BLaER1 treated with 17β-estradiol and CSF1 and Interleukin-3, amounts not matched to agents 10 nM and 100 nM (cell line): Measurements from ENCODE around the gene GNAQ.

Experiments used
- H3K27ac ChIP-seq, 11 experiments: shearing (Covaris generic); formaldehyde crosslinking; 2 replicates each; pipeline ENCODE4 v1.8.1; 2022
- H3K27me3 ChIP-seq, 11 experiments: shearing (Covaris generic); formaldehyde crosslinking; 2 replicates each; pipeline ENCODE4 v1.8.1; 2022
- H3K36me3 ChIP-seq, 11 experiments: shearing (Covaris generic); formaldehyde crosslinking; 2 replicates each; pipeline ENCODE4 v1.8.1; 2022
- H3K4me1 ChIP-seq, 10 experiments: shearing (Covaris generic); formaldehyde crosslinking; 2 replicates each; pipeline ENCODE4 v1.8.1; 2022
- H3K4me2 ChIP-seq, 11 experiments: shearing (Covaris generic); formaldehyde crosslinking; 2 replicates each; pipeline ENCODE4 v1.8.1; 2022
- H3K4me3 ChIP-seq, 10 experiments: shearing (Covaris generic); formaldehyde crosslinking; 2 replicates each; pipeline ENCODE4 v1.8.1; 2022
- H3K9ac ChIP-seq, 11 experiments: shearing (Covaris generic); formaldehyde crosslinking; 2 replicates each; pipeline ENCODE4 v1.8.1; 2022
- H3K9me3 ChIP-seq, 11 experiments: shearing (Covaris generic); formaldehyde crosslinking; replicated peaks in 1 of 11; 2 replicates each; pipeline ENCODE4 v1.8.1; 2022
- H4K20me1 ChIP-seq, 11 experiments: shearing (Covaris generic); formaldehyde crosslinking; 2 replicates each; pipeline ENCODE4 v1.8.1; 2022
- Cebpa-rat ChIP-seq, 11 experiments: shearing (Covaris generic); IDR thresholded peaks; 2 replicates each; pipeline ENCODE4 v1.8.1; 2022

GNAQ gene

DNA sequence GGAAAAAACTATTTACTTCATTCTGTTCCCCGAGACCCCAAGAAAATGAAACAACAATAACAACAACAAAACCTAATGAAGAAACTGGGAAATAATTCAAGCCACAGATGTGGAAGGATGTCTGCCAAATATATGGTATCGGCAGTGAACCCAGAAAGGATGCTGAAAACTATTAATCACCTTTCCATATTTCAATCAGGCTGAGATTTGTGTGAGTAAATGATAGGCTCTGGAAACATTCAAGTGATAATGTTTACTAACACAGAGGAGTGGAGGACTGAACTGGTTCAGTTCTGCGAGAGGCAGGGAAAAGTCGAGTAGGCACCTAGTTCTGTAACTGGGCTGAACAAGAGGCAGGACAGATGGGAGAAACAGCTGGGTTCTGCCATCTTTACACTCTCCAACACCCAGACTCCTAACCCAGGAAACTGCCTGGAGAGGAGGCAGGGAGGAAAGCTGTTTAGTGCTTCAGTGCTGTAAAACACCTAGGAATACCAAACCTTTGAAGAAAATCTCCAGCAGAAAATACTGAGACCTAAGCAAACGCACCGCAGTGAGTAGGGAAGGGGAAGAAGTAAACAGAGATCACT lies 286.7 kb downstream of the GNAQ start:
- H3K4me1 ChIP-seq = no peaks in the 10 kb centered on the region
- no peak overlapping the region for H3K27ac ChIP-seq

DNA sequence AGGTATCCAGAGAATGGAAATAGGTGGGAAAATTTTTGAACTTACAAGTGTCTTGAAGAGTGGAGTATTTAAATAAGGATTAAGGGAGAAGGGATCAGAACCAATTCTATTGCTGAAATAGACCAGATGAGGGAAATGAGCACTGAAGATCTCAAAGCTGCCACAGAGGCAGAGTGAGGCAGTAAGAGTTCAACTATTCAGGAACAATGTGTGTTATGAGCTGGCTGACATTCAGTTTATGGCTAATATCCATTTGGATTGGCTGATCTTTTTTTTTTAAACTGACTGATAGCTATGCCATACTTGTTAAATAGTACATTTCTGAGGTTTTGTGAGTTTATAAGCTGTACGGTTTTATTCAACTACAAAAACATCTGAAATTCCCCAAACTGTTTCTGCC lies 288.2 kb downstream of the GNAQ start:
- no peaks in the 10 kb centered on the region for H3K4me1 ChIP-seq

More for the DNA sequence above, 286.7 kb downstream of the GNAQ start:
- H3K36me3 ChIP-seq = peaks cover 0 to 68% (median 0%) of the 10 kb centered on the region in 11 experiments; a peak in 7 of 22 replicates
- H3K9ac ChIP-seq = no peak overlapping the region
- no peak overlapping the region for H3K4me2 ChIP-seq
- peaks cover 0 to 91% (median 0%) of the 10 kb centered on the region in 11 experiments; a peak in 7 of 22 replicates for H4K20me1 ChIP-seq
- H3K4me3 ChIP-seq = no peak overlapping the region
- H3K27me3 ChIP-seq = no peaks in the 10 kb centered on the region
- no peaks in the 10 kb centered on the region for H3K9me3 ChIP-seq
- no peak for TF ChIP-seq Cebpa-rat (IDR thresholded peaks at IDR 0.05)

DNA sequence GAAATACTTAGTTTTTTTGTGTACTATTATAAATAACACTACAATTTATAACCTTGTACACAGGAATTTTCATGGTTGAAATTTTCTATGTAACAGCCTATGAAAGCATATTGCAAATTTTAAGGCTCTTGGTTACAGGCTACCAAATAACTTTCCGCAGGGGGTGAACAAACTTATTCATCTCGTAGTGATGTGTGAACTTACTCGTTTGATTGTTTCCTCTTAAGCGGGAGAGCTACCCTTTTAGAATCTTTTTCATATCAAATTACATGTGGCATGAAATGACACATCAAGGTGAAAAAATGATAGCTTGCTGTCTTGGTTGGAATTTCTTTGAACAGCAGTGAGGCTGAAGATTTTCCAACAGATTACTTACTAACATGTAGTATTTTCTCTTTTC lies 292.7 kb downstream of the GNAQ start:
- Histone ChIP-seq H3K36me3 (peaks cover 0 to 75% (median 0%) of the 10 kb centered on the region in 11 experiments; a peak in 6 of 22 replicates), H3K4me2 (no peak overlapping the region), H3K9ac (no peak overlapping the region), H3K4me3 (no peak overlapping the region), H3K27ac (no peak overlapping the region), H3K9me3 (no peaks in the 10 kb centered on the region), H3K27me3 (no peaks in the 10 kb centered on the region), H3K4me1 (no peaks in the 10 kb centered on the region), H4K20me1 (peaks cover 0 to 90% (median 0%) of the 10 kb centered on the region in 11 experiments; a peak in 6 of 22 replicates)
- no peak for TF ChIP-seq Cebpa-rat (IDR thresholded peaks at IDR 0.05)

More for the DNA sequence above, 288.2 kb downstream of the GNAQ start:
- H3K9ac ChIP-seq = no peak overlapping the region
- H3K4me2 ChIP-seq = no peak overlapping the region
- H3K9me3 ChIP-seq = no peaks in the 10 kb centered on the region
- H3K27ac ChIP-seq = no peak overlapping the region
- H3K36me3 ChIP-seq = peaks cover 0 to 59% (median 0%) of the 10 kb centered on the region in 11 experiments; a peak in 4 of 22 replicates
- no peaks in the 10 kb centered on the region for H3K27me3 ChIP-seq
- TF ChIP-seq Cebpa-rat (IDR thresholded peaks at IDR 0.05) = no peak
- H3K4me3 ChIP-seq = no peak overlapping the region
- H4K20me1 ChIP-seq = peaks cover 0 to 87% (median 0%) of the 10 kb centered on the region in 11 experiments; a peak in 7 of 22 replicates

DNA sequence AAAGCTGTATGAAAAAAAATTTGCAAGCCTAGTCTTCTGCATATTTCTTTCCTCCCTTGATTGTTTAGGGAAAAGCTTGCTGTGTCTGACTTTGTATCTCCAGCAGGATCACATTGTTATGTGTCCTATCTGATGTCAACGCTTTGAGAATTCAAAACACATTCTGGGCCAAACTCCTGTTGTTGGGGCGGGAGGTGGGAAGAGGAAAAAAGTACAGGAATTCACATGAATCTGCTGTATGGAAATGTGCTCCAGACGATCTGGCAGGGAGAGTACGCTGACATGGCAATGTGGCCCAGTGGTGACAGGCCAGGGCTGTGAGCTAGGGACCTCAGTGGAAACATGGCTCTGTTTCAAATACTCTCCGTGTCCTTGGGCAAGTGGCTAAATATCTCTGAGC lies 296.1 kb downstream of the GNAQ start:
- Histone ChIP-seq H3K27me3 (no peaks in the 10 kb centered on the region), H3K9me3 (no peaks in the 10 kb centered on the region), H3K4me3 (no peak overlapping the region), H4K20me1 (peaks cover 0 to 88% (median 8%) of the 10 kb centered on the region in 11 experiments; a peak in 12 of 22 replicates), H3K36me3 (peaks cover 0 to 81% (median 5%) of the 10 kb centered on the region in 11 experiments; a peak in 9 of 22 replicates), H3K4me2 (no peak overlapping the region), H3K4me1 (peaks cover 0 to 19% (median 13%) of the 10 kb centered on the region in 10 experiments; a peak in 10 of 20 replicates), H3K27ac (no peak overlapping the region), H3K9ac (no peak overlapping the region)
- no peak for TF ChIP-seq Cebpa-rat (IDR thresholded peaks at IDR 0.05)

DNA sequence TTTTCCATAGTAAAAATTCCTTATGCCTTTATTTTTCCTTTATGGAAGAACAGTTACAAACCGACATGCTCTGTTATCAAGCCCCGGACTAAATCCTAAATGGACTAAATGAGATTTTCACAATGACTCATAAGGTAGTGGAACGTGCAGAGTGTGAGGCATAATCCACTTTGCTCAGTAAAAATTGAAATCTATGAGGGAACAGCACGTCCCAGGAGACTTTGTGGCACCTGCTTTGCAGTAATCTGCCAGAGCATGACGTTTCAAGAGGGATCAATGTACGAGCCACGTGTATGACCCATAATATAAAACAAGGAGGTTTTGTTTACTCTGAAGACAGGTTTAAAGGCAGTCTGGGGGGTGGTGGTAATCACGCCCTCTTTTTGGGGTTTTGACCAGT lies 299.7 kb downstream of the GNAQ start:
- Histone ChIP-seq H3K4me1 (peaks cover 0 to 19% (median 13%) of the 10 kb centered on the region in 10 experiments; a peak in 10 of 20 replicates), H3K9ac (no peak overlapping the region), H3K27ac (no peak overlapping the region), H3K4me2 (peak overlapping the region in 3 of 11 experiments; percentile 14 to 21 (median 17); a peak in 3 of 22 replicates), H3K4me3 (no peak overlapping the region), H3K27me3 (no peaks in the 10 kb centered on the region), H3K9me3 (0 out of 22 replicates have a peak, but pooled peaks cover 0 to 4% (median 0%) of the 10 kb centered on the region in 11 experiments), H4K20me1 (peaks cover 0 to 76% (median 8%) of the 10 kb centered on the region in 11 experiments; a peak in 11 of 22 replicates), H3K36me3 (peaks cover 16 to 96% (median 27%) of the 10 kb centered on the region in 11 experiments)
- TF ChIP-seq Cebpa-rat (IDR thresholded peaks at IDR 0.05) = no peak

DNA sequence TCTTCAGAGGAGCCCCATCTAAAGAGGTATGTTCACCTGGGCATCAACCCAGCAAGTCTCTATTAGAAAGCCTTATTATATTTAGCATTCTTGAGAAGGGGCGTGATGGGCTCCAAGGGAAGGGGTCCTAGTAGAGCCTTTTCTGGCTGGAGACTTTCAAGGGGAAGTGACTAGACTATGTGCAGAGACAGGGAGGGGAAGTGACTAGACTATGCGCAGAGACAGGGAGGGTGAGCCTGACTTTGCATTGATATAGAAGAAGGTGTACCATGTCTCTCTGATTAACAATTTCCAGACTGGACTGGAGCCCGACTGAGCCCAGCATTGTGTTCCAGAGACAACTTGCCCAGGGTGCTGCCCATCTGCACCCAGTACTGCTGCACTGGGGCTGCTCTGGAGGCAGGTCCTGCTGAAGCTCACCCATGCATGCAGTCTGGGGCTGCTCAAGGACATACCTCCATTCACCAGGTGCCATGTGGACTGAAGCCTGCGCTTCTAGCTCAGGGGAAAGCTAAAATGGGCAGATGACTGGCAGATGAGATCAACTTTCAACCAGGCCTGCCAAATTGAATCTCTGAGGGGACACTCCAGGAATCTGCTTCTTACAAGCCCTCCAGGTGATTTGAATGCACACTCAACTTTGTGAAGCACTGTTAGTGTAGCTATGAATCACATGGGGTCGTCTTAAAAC lies 300.5 kb downstream of the GNAQ start:
- Histone ChIP-seq H3K4me3 (no peak overlapping the region), H3K9me3 (0 out of 22 replicates have a peak, but pooled peaks cover 0 to 4% (median 0%) of the 10 kb centered on the region in 11 experiments)

DNA sequence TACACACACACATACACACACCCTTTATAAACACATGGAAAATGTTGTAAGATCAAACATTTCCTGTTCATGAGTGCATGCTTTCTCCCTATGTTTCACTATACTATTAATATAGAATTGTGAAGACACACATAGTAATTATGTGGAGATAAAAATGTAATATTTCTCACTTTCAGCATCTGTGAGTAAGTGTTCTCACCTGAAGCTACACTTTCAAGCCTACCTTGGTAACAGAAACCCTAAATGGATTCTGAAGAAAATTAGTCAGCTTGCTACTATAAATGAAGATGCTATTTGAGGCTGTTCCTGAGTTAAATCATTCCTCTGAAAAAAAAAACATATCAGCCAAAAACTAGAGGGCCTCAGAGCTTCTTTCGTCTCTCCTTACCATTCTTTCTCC lies 302.4 kb downstream of the GNAQ start:
- H3K4me3 ChIP-seq = no peak overlapping the region
- H3K4me2 ChIP-seq = no peak overlapping the region
- H4K20me1 ChIP-seq = peaks cover 0 to 51% (median 8%) of the 10 kb centered on the region in 11 experiments; a peak in 11 of 22 replicates
- H3K27me3 ChIP-seq = no peaks in the 10 kb centered on the region
- no peak for TF ChIP-seq Cebpa-rat (IDR thresholded peaks at IDR 0.05)
- H3K36me3 ChIP-seq = peaks cover 33 to 97% (median 47%) of the 10 kb centered on the region in 11 experiments
- no peak overlapping the region for H3K9ac ChIP-seq
- H3K27ac ChIP-seq = no peak overlapping the region
- peaks cover 0 to 19% (median 13%) of the 10 kb centered on the region in 10 experiments; a peak in 10 of 20 replicates for H3K4me1 ChIP-seq
- H3K9me3 ChIP-seq = 0 out of 22 replicates have a peak, but pooled peaks cover 0 to 4% (median 0%) of the 10 kb centered on the region in 11 experiments

More for the DNA sequence above, 300.5 kb downstream of the GNAQ start:
- Histone ChIP-seq H3K4me1 (peaks cover 0 to 19% (median 13%) of the 10 kb centered on the region in 10 experiments; a peak in 10 of 20 replicates), H3K27me3 (no peaks in the 10 kb centered on the region), H3K4me2 (no peak overlapping the region), H3K9ac (no peak overlapping the region), H3K27ac (no peak overlapping the region), H4K20me1 (peaks cover 0 to 68% (median 8%) of the 10 kb centered on the region in 11 experiments; a peak in 11 of 22 replicates), H3K36me3 (peaks cover 21 to 96% (median 35%) of the 10 kb centered on the region in 11 experiments)
- TF ChIP-seq Cebpa-rat (IDR thresholded peaks at IDR 0.05) = no peak

DNA sequence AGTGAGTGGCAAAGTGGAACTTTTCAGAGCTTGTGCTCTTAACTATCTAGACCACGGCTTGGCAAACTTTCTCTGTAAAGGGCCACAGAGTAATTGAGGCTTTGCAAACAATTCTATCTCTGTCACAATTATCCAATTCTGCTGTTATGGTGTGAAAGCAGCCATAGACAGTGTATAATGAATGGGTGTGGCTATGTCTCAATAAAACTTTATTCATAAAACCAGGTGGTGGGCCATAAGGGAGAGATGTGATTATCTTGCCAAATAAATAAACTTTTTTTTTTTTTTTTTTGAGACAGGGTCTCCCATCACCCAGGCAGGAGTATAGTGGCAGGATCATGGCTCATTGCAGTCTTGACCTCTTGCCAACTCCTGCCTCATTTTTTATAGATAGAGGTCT lies 304.8 kb downstream of the GNAQ start:
- peaks cover 33 to 100% (median 48%) of the 10 kb centered on the region in 11 experiments for H3K36me3 ChIP-seq

DNA sequence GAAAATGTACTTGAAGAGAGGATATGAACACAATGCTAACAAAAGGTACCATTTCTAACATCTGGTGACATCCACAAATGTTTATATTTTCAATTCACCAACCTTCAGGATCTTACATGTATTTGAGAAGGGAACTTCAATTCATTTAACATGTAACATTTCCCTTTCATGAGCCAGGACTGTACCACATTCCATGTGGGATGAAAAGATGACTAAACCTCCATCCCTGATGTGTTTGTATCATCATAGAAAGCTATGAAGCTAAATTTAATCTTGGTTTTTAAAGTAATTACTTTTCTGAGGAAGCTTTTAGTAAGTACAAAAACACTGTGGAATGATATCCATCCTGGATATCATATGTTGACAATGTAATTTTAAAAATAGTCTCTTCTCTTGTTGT lies 305.3 kb downstream of the GNAQ start:
- Histone ChIP-seq H3K9ac (no peak overlapping the region), H3K27me3 (no peaks in the 10 kb centered on the region), H3K4me3 (no peak overlapping the region), H3K4me1 (peaks cover 0 to 4% (median 0%) of the 10 kb centered on the region in 10 experiments; a peak in 3 of 20 replicates), H3K9me3 (0 out of 22 replicates have a peak, but pooled peaks cover 0 to 4% (median 0%) of the 10 kb centered on the region in 11 experiments), H4K20me1 (peaks cover 0 to 39% (median 4%) of the 10 kb centered on the region in 11 experiments; a peak in 9 of 22 replicates), H3K4me2 (no peak overlapping the region), H3K27ac (no peak overlapping the region), H3K36me3 (peaks cover 33 to 100% (median 48%) of the 10 kb centered on the region in 11 experiments)
- no peak for TF ChIP-seq Cebpa-rat (IDR thresholded peaks at IDR 0.05)

More for the DNA sequence above, 304.8 kb downstream of the GNAQ start:
- Histone ChIP-seq H3K27me3 (no peaks in the 10 kb centered on the region), H3K4me1 (peaks cover 0 to 9% (median 3%) of the 10 kb centered on the region in 10 experiments; a peak in 9 of 20 replicates), H3K27ac (no peak overlapping the region), H4K20me1 (peaks cover 0 to 45% (median 6%) of the 10 kb centered on the region in 11 experiments; a peak in 9 of 22 replicates), H3K4me3 (no peak overlapping the region), H3K4me2 (no peak overlapping the region), H3K9ac (no peak overlapping the region), H3K9me3 (0 out of 22 replicates have a peak, but pooled peaks cover 0 to 4% (median 0%) of the 10 kb centered on the region in 11 experiments)
- TF ChIP-seq Cebpa-rat (IDR thresholded peaks at IDR 0.05) = no peak
